BLaER1 treated with 17β-estradiol and CSF1 and Interleukin-3, amounts not matched to agents 10 nM and 100 nM (cell line): ENCODE measurements around the gene SIGLEC11.
"Not testable (repeated sequence)": the region's sequence is repeated elsewhere in the genome, so short reads cannot be mapped to it uniquely, and the experiment has no call there.

Source experiments
- H3K27ac ChIP-seq, 11 experiments: shearing (Covaris generic); formaldehyde crosslinking; 2 replicates each; pipeline ENCODE4 v1.8.1; 2022
- H3K27me3 ChIP-seq, 11 experiments: shearing (Covaris generic); formaldehyde crosslinking; 2 replicates each; pipeline ENCODE4 v1.8.1; 2022
- H3K36me3 ChIP-seq, 11 experiments: shearing (Covaris generic); formaldehyde crosslinking; 2 replicates each; pipeline ENCODE4 v1.8.1; 2022
- H3K4me1 ChIP-seq, 10 experiments: shearing (Covaris generic); formaldehyde crosslinking; 2 replicates each; pipeline ENCODE4 v1.8.1; 2022
- H3K4me2 ChIP-seq, 11 experiments: shearing (Covaris generic); formaldehyde crosslinking; 2 replicates each; pipeline ENCODE4 v1.8.1; 2022
- H3K4me3 ChIP-seq, 10 experiments: shearing (Covaris generic); formaldehyde crosslinking; 2 replicates each; pipeline ENCODE4 v1.8.1; 2022
- H3K9ac ChIP-seq, 11 experiments: shearing (Covaris generic); formaldehyde crosslinking; 2 replicates each; pipeline ENCODE4 v1.8.1; 2022
- H3K9me3 ChIP-seq, 11 experiments: shearing (Covaris generic); formaldehyde crosslinking; replicated peaks in 1 of 11; 2 replicates each; pipeline ENCODE4 v1.8.1; 2022
- H4K20me1 ChIP-seq, 11 experiments: shearing (Covaris generic); formaldehyde crosslinking; 2 replicates each; pipeline ENCODE4 v1.8.1; 2022
- Cebpa-rat ChIP-seq, 11 experiments: shearing (Covaris generic); IDR thresholded peaks; 2 replicates each; pipeline ENCODE4 v1.8.1; 2022

Gene SIGLEC11

DNA sequence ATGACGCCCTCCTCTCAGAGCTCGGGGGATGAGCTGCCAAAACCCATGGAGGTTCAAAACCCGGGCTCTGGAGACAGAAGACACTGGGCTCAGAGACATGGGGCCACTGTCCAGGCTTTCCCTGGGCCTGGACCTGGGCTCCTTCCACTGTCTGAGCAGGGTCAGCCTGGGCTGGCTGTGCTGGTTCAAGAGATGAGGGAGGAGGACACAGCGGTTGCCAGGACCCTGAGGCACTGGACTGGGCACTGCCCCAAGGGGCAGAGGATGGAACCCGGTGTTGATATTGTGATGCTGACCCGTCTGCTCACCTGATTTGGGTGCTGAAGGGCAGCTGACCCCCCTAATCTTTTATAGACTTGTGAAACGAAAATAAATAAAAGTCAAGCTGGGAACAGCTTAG lies 14.1 kb upstream of the SIGLEC11 start:
- H3K4me3 ChIP-seq, result no peak overlapping the region
- H3K27me3 ChIP-seq, result no peaks in the 10 kb centered on the region
- peaks cover 28 to 54% (median 37%) of the 10 kb centered on the region in 11 experiments; a peak in 20 of 22 replicates for H3K36me3 ChIP-seq
- peaks cover 0 to 33% (median 4%) of the 10 kb centered on the region in 10 experiments; a peak in 10 of 20 replicates for H3K4me1 ChIP-seq
- no peaks in the 10 kb centered on the region for H3K9me3 ChIP-seq
- no peak overlapping the region for H3K4me2 ChIP-seq
- no peak overlapping the region for H3K27ac ChIP-seq
- H4K20me1 ChIP-seq, result peaks cover 0 to 55% (median 4%) of the 10 kb centered on the region in 11 experiments; a peak in 6 of 22 replicates
- no peak overlapping the region for H3K9ac ChIP-seq
- no peak for TF ChIP-seq Cebpa-rat (IDR thresholded peaks at IDR 0.05)

DNA sequence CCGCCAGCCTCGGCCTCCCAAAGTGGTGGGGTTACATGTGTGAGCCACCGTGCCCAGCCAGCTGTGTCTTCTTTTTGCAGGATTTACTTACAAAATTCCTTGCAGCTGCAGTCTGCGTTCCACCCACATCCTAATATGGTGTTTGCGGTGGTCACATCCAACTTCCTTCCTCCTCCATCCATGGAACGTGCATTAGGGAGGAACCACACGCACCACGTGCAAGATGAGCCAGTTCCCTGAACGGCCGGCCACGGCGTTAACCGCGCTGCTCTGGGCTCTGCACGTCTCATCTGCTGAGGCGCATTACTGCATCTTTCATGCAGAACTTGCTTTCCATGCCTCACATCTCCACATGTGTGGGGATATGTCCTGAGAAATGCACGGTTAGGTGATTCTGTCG lies 13.0 kb upstream of the SIGLEC11 start:
- H3K9ac ChIP-seq, result no peak overlapping the region
- peaks cover 0 to 41% (median 8%) of the 10 kb centered on the region in 10 experiments; a peak in 13 of 20 replicates for H3K4me1 ChIP-seq
- no peak for TF ChIP-seq Cebpa-rat (IDR thresholded peaks at IDR 0.05)

DNA sequence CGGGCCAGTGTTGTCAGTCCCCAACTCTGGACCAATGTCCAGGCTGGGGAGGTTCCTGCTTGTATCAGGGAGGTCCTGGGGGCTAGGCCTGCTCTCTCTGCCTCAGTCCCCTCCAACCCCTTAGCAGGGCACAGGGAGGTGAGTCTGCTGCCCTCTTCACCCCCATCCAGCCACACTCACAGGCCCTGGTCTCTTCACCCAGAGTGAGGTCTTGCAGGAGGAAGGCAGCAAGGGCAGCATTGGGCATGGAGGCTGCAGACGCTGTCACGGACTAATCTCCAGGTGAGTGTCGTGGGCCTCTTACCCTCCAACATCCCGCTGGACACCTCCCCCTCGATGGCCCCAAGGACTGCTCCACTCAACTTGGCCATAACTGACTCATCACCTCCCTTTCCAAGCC lies 11.9 kb upstream of the SIGLEC11 start:
- Histone ChIP-seq H3K4me1 (peaks cover 0 to 52% (median 20%) of the 10 kb centered on the region in 10 experiments; a peak in 13 of 20 replicates), H4K20me1 (peaks cover 0 to 41% (median 0%) of the 10 kb centered on the region in 11 experiments; a peak in 5 of 22 replicates), H3K4me3 (no peak overlapping the region), H3K27me3 (no peaks in the 10 kb centered on the region), H3K4me2 (peak overlapping the region in 3 of 11 experiments; percentile 47 to 60 (median 52); a peak in 3 of 22 replicates), H3K27ac (no peak overlapping the region), H3K9ac (no peak overlapping the region), H3K9me3 (no peaks in the 10 kb centered on the region), H3K36me3 (peaks cover 15 to 35% (median 23%) of the 10 kb centered on the region in 11 experiments; a peak in 20 of 22 replicates)
- TF ChIP-seq Cebpa-rat (IDR thresholded peaks at IDR 0.05), result no peak

More for the DNA sequence above, 13.0 kb upstream of the SIGLEC11 start:
- Histone ChIP-seq H3K27me3 (no peaks in the 10 kb centered on the region), H3K4me2 (peak overlapping the region in 5 of 11 experiments; percentile 15 to 60 (median 47); a peak in 7 of 22 replicates), H3K4me3 (no peak overlapping the region), H3K36me3 (peaks cover 26 to 46% (median 34%) of the 10 kb centered on the region in 11 experiments; a peak in 20 of 22 replicates), H3K9me3 (no peaks in the 10 kb centered on the region), H3K27ac (no peak overlapping the region), H4K20me1 (peaks cover 0 to 52% (median 3%) of the 10 kb centered on the region in 11 experiments; a peak in 6 of 22 replicates)

DNA sequence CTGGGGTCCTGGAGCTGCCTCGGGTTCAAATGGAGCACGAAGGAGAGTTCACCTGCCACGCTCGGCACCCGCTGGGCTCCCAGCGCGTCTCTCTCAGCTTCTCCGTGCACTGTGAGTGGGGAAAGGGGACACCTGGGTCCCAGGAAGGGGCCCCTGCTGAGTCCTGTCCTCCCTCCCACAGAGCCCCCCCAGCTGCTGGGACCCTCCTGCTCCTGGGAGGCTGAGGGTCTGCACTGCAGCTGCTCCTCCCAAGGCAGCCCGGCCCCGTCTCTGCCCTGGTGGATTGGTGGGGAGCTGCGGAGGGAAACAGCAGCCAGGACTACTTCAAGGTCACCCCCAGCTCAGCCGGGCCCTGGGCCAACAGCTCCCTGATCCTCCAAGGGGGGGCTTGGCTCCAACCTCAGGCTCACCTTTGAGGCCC lies 11.0 kb upstream of the SIGLEC11 start:
- TF ChIP-seq Cebpa-rat (IDR thresholded peaks at IDR 0.05), result no peak
- no peak overlapping the region for H3K27ac ChIP-seq
- H3K9ac ChIP-seq, result no peak overlapping the region
- peaks cover 12 to 27% (median 15%) of the 10 kb centered on the region in 11 experiments; a peak in 19 of 22 replicates for H3K36me3 ChIP-seq
- no peaks in the 10 kb centered on the region for H3K27me3 ChIP-seq
- H3K4me1 ChIP-seq, result peaks cover 4 to 60% (median 28%) of the 10 kb centered on the region in 10 experiments
- no peaks in the 10 kb centered on the region for H3K9me3 ChIP-seq
- H3K4me3 ChIP-seq, result no peak overlapping the region
- H4K20me1 ChIP-seq, result peaks cover 0 to 38% (median 0%) of the 10 kb centered on the region in 11 experiments; a peak in 3 of 22 replicates
- H3K4me2 ChIP-seq, result peak overlapping the region in 2 of 11 experiments; percentile 47 to 52; a peak in 2 of 22 replicates

DNA sequence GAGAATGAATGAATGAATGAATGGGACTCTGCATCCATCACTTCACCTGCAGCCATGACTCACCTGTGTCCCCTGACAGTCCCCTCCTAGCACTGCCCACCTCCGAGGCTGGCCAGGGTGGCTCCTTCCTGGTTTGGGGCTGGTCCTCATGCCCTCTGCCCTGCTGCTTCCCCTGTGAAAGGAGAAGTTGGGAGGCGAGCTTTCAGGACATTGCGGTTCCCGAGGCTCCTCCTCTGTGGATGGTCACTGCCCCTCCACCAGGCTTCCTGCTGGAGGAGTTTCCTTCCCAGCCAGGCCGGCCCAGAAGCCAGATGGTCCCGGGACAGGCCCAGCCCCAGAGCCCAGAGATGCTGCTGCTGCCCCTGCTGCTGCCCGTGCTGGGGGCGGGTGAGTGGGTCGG lies 8.4 kb upstream of the SIGLEC11 start:
- Histone ChIP-seq H3K27ac (peak overlapping the region in 3 of 11 experiments; percentile 33 to 48 (median 36); a peak in 3 of 22 replicates), H3K4me1 (peaks cover 21 to 86% (median 46%) of the 10 kb centered on the region in 10 experiments), H3K4me2 (peak overlapping the region in 6 of 11 experiments; percentile 5 to 92 (median 77); a peak in 11 of 22 replicates), H3K9me3 (peaks cover 12 to 19% (median 16%) of the 10 kb centered on the region in 11 experiments; a peak in 20 of 22 replicates), H3K36me3 (peaks cover 0 to 10% (median 0%) of the 10 kb centered on the region in 11 experiments; a peak in 2 of 22 replicates), H4K20me1 (peaks cover 0 to 21% (median 0%) of the 10 kb centered on the region in 11 experiments; a peak in 2 of 22 replicates)
- not testable (repeated sequence) for H3K27me3 ChIP-seq, H3K9ac ChIP-seq, H3K4me3 ChIP-seq

DNA sequence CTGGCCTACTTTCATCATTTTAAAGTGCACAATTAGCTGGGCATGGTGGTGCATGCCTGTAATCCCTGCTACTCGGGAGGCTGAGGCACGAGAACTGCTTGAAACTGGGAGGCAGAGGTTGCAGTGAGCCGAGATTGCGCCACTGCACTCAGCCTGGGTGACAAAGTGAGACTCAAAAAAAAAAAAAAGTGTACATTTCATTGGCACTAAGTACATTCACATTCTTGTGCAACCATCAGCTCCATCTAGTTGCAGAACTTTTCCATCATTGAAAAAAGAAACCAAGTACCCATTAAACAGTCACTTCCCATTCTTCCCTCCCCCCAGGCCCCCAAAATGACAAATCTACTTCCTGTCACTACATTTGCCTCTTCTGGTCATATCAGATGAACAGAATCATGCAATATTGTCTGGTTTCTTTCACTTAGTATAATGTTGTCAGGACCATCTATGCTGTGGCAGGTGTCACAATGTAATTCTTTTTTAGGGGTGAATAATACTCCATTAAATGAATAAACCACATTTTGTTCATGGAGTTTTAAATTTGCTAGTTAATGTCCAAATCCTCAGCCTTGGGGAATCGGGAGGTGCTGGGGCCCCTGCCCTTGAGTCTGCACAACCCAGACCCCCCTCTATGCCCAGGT lies 7.4 kb upstream of the SIGLEC11 start:
- Histone ChIP-seq H3K4me3 (no peak overlapping the region), H4K20me1 (peaks cover 0 to 15% (median 0%) of the 10 kb centered on the region in 11 experiments; a peak in 1 of 22 replicates), H3K27me3 (no peaks in the 10 kb centered on the region), H3K4me1 (peaks cover 21 to 79% (median 42%) of the 10 kb centered on the region in 10 experiments), H3K4me2 (peak overlapping the region in 6 of 11 experiments; percentile 5 to 92 (median 77); a peak in 11 of 22 replicates), H3K9me3 (peaks cover 12 to 28% (median 26%) of the 10 kb centered on the region in 11 experiments; a peak in 20 of 22 replicates), H3K36me3 (peaks cover 0 to 6% (median 0%) of the 10 kb centered on the region in 11 experiments; a peak in 2 of 22 replicates), H3K27ac (peak overlapping the region in 4 of 11 experiments; percentile 16 to 48 (median 34); a peak in 4 of 22 replicates), H3K9ac (no peak overlapping the region)
- TF ChIP-seq Cebpa-rat (IDR thresholded peaks at IDR 0.05), result peak in 3 of 11 experiments; percentile 13 to 52 (median 30); a peak in 2 of 22 replicates

DNA sequence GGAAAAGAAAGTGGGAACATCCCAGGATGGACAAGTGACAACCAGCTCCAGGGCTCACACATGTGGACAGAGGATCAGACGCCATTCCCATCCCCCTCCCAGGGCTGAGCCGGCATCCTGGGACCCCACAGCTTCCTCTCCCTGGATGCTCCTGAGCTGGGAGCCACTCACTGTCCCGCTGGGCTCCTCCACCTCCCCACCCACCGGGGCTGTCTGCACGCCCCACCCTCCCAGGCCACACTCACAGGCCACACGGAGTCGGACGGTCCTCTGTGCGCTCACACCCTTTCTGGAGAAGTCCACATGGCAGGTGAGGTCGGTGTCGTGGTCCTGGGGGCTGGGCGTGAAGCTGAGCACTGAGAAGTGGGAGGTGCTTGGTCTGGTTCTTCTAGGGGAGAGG lies 1.1 kb downstream of the SIGLEC11 start:
- not testable (repeated sequence) for H3K9ac ChIP-seq, H4K20me1 ChIP-seq, H3K4me3 ChIP-seq, H3K27ac ChIP-seq, H3K4me2 ChIP-seq, H3K36me3 ChIP-seq, H3K27me3 ChIP-seq
- peaks cover 5 to 34% (median 23%) of the 10 kb centered on the region in 11 experiments; a peak in 20 of 22 replicates for H3K9me3 ChIP-seq
- peaks cover 4 to 41% (median 10%) of the 10 kb centered on the region in 10 experiments; a peak in 19 of 20 replicates for H3K4me1 ChIP-seq

DNA sequence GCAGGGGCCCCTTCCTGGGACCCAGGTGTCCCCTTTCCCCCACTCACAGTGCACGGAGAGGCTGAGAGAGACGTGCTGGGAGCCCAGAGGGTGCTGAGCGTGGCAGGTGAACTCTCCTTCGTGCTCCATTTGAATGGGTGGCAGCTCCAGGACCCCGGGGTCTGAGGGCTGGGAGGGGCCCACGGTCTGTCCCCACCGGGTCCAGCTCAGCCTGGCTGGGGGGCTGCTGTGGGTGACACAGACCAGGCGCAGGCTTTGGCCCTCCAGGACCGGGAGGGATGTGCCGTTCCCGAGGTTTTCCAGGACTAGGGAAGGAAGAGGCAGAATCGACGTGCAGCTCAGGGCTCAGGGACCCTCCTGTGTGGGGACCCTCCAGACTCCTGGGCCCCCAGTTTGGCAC lies 2.4 kb downstream of the SIGLEC11 start:
- H3K4me3 ChIP-seq, H3K27me3 ChIP-seq, H4K20me1 ChIP-seq, H3K9ac ChIP-seq, H3K27ac ChIP-seq, H3K36me3 ChIP-seq, H3K4me2 ChIP-seq: not testable (repeated sequence)
- Histone ChIP-seq H3K9me3 (peaks cover 0 to 21% (median 10%) of the 10 kb centered on the region in 11 experiments; a peak in 16 of 22 replicates), H3K4me1 (peaks cover 17 to 48% (median 23%) of the 10 kb centered on the region in 10 experiments)

DNA sequence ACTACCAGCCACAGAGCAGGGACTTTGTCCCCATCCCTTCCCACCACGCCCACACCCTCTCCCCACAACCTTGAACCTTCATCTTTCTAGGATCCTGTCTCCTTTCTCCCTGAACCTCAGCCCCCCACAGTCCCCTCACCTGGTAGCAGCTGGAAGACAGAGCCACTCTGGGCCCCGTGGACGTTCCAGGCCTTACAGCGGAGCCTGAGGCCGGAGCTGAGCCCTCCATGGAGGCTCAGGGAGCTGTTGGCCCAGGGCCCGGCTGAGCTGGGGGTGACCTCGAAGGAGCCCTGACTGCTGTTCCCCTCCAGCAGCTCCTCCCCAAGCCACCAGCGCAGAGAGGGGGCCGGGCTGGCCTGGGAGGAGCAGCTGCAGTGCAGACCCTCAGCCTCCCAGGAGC lies 2.8 kb downstream of the SIGLEC11 start:
- not testable (repeated sequence) for H3K9ac ChIP-seq, H3K4me2 ChIP-seq, H4K20me1 ChIP-seq, H3K4me3 ChIP-seq, H3K27me3 ChIP-seq, H3K27ac ChIP-seq, H3K36me3 ChIP-seq
- Histone ChIP-seq H3K4me1 (peaks cover 22 to 53% (median 27%) of the 10 kb centered on the region in 10 experiments), H3K9me3 (peaks cover 0 to 18% (median 5%) of the 10 kb centered on the region in 11 experiments; a peak in 15 of 22 replicates)
